HPDE6-E6E7 (cell line): ENCODE data around the gene GRAMD1B.
A peak's percentile ranks its signal among the peaks of the same experiment; 100 is the strongest.

ENCODE experiments used
- DNase-seq: peaks from one replicate; pipeline ENCODE4 v3.0.0; 2011; ENCODE audit warnings: missing footprints; ENCODE audit errors: extremely low spot score

Gene GRAMD1B

DNA sequence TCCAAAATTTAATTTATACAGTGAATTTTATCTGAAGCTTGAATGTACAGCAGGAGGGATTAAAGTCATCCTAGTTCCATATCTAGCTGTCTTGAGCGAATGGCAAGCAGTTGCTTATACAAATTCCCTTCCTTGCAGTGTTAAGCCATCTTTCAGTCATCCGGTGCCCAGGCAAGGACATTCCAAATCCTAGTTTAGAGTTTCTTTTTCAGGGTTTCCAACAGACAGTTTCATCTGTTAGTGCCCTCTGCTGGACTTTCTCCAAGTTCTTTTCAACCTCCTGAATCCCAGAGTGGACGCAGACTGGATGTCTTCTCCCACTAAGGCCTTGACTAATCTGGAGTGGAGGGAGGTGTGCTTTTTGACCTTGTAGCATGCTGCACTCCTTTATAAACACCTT, 45.4 kb downstream of the GRAMD1B start:
- DNase-seq, result no peak

GRCh38 chr11:123477205-123477907, 47.3 kb downstream of the GRAMD1B start:
- no peak for DNase-seq

DNA sequence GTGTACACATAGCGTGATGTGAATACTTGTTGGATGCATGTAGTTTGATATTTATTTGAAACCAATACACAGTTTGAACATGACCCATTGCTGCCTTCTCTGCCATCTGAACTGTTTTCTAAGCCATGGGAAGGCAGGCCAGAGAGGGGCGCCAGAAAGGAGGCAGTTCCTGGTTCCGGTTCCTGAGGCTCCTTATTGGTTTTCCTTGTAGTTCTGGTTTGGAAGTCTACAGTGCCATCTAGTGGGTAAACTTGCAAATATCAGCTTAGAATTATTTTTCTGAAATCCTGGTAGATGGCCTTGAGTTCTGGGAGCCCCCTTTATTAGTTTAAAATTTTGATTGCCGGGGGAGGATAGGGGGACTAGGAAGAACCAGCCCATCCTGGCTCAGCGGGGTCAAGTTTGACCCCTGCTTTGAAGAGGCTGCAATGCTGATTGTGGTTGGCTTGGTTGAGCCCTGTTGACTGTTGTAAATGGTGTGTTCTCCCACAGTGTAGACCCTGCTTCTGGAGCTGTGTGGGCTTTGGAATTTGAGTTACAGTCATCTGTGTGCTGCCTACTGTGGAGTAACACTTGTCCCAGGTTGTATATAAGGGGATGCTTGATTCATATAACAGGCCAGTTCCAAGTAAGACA, 48.4 kb downstream of the GRAMD1B start:
- DNase-seq, result peak; percentile 48

DNA sequence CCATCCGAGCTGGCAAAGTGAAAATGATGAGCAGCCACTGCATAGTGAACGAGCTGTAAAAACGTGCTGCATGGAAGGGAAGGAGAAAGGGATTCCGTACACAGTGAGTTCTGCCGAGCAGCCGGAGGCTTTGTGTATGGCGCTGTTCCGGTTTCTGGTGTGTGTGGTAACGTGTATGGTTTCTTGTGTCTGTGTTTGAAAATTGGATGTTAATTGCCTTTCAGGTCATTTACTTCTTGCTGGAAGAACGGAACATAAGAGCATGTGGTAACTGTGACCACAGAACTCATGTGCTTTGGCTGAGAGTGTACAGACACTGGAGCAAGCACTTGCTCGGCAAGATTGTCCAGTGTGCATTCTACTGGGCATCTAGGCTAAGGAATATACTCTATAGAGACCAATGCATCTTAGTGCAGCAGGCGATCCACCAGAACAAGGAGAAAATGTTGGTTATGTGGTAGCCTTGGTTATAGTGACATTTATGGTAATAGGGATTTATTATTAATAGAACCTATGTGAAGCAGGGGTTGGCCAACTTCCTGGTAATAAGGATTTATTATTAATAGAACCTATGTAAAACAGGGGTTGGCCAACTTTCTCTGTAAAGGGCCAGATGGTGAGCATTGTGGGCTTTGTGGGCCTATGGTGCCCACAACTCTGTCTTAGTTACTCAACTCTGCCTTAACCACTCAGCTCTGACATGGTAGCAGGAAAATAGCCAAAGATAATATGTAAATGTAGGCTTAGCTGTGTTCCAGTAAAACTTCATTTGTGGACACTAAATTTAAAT, 49.2 kb downstream of the GRAMD1B start:
- DNase-seq, result no peak

DNA sequence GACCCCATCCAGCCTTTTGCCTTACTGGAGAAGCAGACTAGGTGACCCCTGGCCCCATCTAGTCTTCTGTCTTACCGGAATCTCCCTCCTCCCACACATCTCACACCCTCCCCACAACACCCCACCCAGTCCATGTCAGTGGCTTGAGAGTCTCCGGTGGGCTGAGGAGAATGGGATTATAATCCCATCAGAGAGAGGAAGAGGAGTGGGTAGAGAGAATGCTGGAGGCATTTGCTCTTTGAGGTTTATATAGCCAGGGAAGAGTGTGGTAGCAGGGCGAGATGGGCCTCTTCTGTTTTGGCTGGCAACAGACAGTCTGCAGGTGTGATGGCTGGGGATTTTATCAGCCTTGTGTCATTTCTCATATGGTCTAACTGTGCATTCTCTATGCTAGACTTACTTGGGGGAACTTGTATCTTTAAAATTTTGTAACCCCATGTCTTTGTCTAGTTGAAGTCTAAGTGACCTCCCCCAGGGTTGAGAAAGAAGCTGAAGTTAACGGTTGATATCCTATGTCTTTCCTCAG, 50.3 kb downstream of the GRAMD1B start:
- DNase-seq, result no peak

DNA sequence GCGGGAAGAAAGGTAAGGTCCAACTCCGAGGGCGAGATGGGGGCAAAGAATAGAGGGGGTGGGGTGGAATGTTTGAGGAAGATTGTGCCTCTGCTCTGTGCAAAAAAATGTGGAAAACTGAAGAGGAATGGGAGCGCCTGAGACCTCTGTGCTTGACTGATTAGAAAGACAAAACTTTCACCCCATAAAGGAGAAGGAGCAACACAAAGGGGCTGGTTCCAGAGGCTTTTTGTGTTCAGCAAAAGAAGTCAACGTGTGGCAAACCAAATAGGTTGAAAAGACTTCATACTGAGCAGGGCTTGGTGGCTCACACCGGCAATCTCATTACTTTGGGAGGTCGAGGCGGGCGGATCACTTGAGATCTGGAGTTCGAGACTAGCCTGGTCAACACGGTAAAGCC, 50.8 kb downstream of the GRAMD1B start:
- DNase-seq, result no peak

- DNase-seq, result no peak
These were observed 51.6 kb downstream of the GRAMD1B start for GRCh38 chr11:123481640-123482039.

GRCh38 chr11:123482218-123482617, 52.1 kb downstream of the GRAMD1B start:
- DNase-seq, result no peak

- peak; percentile 86 for DNase-seq
These were observed 53.0 kb downstream of the GRAMD1B start for GRCh38 chr11:123483058-123483457.

GRCh38 chr11:123483466-123483865, 53.4 kb downstream of the GRAMD1B start:
- DNase-seq, result no peak

DNA sequence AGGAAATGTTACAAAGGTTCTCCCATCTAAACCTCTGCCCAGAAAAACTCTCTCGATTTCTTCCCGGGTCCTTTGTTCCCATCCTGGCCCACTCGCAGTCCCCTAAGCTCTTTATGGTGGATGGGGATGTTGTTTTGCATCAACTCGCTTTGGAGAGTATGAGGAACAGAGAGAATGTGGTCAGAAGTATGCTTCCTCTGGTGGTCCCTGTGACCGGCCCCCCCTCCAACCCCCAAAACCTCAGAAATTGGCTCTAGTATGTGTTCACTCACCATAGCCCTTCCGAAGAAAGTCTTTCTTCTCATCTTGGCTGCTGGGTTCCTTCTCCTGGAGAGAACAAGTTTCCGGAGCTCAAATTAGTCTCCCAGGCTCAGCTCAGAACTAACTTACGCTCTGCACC, 54.4 kb downstream of the GRAMD1B start:
- no peak for DNase-seq

DNA sequence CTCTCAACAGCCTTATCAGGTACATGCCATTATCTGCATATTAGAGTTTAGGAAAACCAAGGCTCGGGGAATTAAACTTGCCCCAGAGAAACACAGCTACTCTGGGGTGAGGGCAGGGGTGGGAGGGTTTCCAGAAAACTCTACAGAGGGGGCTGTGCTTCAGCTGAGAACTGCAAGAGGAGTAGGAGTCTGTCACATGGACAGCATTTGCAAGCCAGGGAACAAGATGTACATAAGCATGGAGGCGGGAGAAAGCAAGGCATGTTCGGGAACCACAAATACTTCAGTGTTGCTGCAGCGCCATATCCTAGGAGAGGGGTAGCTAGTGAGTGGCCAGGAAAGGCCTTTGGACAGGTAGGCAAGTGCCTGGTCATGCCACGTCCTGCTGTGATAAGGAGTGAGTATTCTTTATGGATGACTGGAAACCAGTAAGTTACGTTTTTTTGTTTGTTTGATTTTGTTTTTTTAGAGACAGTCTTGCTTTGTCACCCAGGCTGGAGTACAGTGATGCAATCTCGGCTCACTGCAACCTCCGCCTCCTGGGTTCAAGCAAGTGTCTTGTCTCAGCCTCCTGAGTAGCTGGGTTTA, 57.2 kb downstream of the GRAMD1B start:
- no peak for DNase-seq

DNA sequence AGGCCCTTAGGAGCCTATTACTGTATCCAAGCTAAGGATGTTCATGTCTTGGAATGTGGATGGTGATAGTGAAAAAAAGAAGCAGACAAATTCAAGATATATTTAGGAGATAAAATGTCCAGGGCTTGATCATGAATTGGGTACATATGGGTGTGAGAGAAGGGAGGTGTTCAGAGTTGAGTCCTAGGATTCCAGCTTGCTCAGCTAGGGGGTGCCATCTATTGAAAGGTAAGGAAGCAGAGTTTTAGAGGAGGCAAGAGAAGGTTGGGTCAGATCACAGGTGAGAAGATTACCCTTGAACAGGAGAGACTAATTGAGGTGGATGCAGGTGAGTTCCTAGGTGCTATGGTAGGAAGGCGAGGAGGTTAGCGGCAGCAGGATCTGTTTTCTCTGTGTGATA, 60.5 kb downstream of the GRAMD1B start:
- DNase-seq, result no peak

- no peak for DNase-seq
These were observed 61.2 kb downstream of the GRAMD1B start for GRCh38 chr11:123491241-123491640.

GRCh38 chr11:123493349-123494063, 63.4 kb downstream of the GRAMD1B start:
- no peak for DNase-seq

DNA sequence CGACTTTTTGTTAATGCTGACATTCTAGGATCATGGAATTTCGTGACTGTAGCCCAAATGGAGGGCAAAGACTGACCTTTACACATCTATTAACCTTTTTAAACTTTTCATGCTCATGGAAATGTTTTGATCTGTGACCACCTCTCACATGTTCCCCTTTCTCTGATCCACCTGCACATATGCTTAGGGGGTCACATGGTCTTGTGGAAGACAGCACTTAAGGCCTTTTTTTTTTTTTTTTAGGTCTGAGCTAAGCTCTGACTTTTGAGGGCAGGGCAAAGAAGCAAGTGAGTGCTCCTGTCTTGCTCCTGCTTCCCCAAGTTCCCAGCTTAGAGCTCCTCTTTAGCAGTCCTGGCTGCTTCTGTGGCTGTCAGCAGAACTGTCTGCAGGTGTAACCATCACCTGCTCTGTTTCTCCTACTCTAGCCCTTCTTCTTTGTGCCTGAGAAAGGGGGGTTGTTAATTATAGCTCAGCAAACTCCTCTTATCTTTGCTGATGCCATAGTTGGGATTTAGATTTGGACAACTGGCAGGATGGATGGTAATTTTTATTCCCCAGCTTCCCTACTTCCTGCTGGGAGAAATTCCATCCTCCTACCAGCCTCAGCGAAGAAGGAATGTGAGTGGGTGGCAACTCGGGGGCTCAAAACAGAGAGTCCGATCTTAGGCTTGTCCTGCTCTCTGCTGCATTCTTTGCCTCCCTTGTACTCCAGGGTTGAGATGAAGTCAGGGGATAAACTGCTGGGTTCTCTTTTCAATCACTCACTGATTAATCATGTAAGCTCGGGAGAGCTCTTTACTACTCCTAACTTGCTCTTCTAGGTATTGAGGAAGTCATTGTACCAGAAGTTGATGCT, 64.4 kb downstream of the GRAMD1B start:
- no peak for DNase-seq

DNA sequence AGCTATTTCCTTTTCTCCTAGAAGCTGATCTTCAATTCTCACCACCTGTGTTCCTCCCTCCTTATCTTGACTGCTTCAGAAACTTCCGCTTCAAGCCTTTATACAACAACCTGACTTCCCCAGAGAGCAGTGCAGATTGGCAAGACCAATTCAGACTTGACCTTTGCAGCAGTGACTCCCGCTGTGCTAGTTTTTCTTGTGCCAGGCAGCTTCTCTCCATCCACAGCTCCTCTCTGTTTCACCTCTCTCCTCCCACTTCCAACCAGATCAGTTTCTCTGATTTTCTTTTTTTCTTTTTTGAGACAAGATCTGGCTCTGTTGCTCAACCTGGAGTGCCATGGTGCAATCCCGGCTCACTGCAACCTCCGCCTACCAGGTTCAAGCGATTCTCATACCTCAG, 74.3 kb downstream of the GRAMD1B start:
- DNase-seq, result no peak

DNA sequence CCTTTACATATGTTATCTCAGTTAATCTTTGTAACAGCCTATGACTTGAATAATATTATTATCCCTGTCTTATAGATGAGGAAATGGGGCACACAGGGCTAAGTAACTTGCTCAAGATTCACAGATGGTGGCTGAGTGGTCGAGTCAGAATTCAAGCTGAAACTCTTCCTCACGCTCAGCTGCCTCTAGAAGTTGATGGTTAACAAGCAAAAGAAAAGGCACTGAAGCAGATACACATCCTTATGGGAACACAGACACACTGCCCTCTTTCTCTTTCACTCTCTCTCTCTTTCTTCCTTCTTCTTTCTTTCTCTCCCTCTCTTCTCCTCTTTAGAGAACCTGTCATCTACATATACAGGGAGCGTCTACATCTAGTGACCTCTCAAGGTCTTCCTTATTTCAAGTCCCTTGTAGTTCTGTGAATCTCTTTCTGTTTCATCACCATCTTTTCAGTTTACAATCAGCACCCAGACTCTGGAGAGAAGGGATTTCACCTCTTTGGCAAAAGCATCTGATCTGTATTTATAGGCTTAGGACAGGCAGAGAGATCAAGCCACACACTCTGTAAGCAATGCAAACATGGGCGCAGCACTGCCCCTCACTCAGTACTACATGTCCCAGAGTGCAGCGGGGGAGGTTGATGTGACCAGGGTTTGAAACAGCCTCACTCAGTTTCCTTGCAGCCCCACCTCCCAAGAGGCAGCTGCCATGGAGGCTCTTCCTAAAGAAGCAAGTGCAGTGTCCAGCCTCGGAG, 75.7 kb downstream of the GRAMD1B start:
- no peak for DNase-seq

GRCh38 chr11:123507043-123507442, 77.0 kb downstream of the GRAMD1B start:
- DNase-seq, result no peak
